Esophagus muscularis mucosa (tissue), 4 donors: ENCODE data around the gene CRISP1. TPM values are rescaled to one million over a fixed set of nuclear protein-coding genes. Genes with fewer than 3 reads are reported as not detected.

Experiments used
- DNase-seq: peaks from one replicate; pipeline ENCODE4 v3.0.0-alpha.2; 2017; ENCODE audit errors: extremely low spot score
- H3K27ac ChIP-seq, 4 donors: fragments of 200-600 bp; sonication (generic); replicated peaks in 1 of 4; 1 replicate in 3 of 4; 2 replicates in 1 of 4; pipeline ENCODE4 v1.5.1; 2016 to 2019; ENCODE audit warnings: mild to moderate bottlenecking in 1 of 4
- H3K27me3 ChIP-seq, 4 donors: fragments of 200-600 bp; sonication (generic); one replicate each; pipeline versions ENCODE4 v1.5.1 to v1.6.0; 2016 to 2019
- H3K36me3 ChIP-seq, 4 donors: fragments of 200-600 bp; sonication (generic); one replicate each; pipeline ENCODE4 v1.5.1; 2016 to 2019
- H3K4me1 ChIP-seq, 4 donors: fragments of 200-600 bp; sonication (generic); one replicate each; pipeline ENCODE4 v1.5.1; 2016 to 2019
- H3K4me3 ChIP-seq, 4 donors: fragments of 200-600 bp; sonication (generic); 1 replicate in 2 of 4; 2 replicates in 2 of 4; pipeline ENCODE4 v1.5.1; 2016 to 2019; ENCODE audit warnings: mild to moderate bottlenecking in 4 of 4, moderate library complexity in 1 of 4
- H3K9me3 ChIP-seq, 4 donors: fragments of 200-600 bp; sonication (generic); 1 replicate in 3 of 4; 2 replicates in 1 of 4; pipeline ENCODE4 v1.5.1; 2016 to 2019
- CTCF ChIP-seq, 3 experiments: fragments of 200-600 bp in 2 of 3; fragments of 450-650 bp in 1 of 3; sonication (generic) in 2 of 3; IDR thresholded peaks; one replicate each; pipeline ENCODE4 v1.5.1; 2017 to 2019; ENCODE audit warnings: antibody characterized with exemption in 3 of 3, mild to moderate bottlenecking in 2 of 3, moderate library complexity in 1 of 3
- EP300 ChIP-seq: sonication (generic); formaldehyde crosslinking; IDR thresholded peaks from one replicate; pipeline ENCODE4 v1.6.1; 2017; ENCODE audit warnings: antibody characterized with exemption
- POLR2A ChIP-seq: fragments of 450-650 bp; IDR thresholded peaks from one replicate; pipeline ENCODE4 v1.6.1; 2017; ENCODE audit warnings: antibody characterized with exemption, moderate library complexity, mild to moderate bottlenecking, low read depth
- POLR2AphosphoS5 ChIP-seq, 2 donors: sonication (generic); formaldehyde crosslinking; IDR thresholded peaks; one replicate each; pipeline ENCODE4 v1.6.1; 2017; ENCODE audit warnings: antibody characterized with exemption in 2 of 2
- WGBS: methylation state at CpG from one replicate; pipeline ENCODE4 v1.1.5; 2018; 5-methylcytosine and 5-hydroxymethylcytosine counted together
- intact Hi-C: fragments of 100-400 bp; cut with DNase I; formaldehyde crosslinking; loops from one replicate; pipeline ENCODE4 v1.15.1; 2023
- total RNA-seq, 4 donors: library from RNA; depleted of rRNA; stranded (reverse); fragments of >200 nt; gene quantifications; one replicate each; pipeline versions ENCODE4 v1.1.0 to v1.2.1, GENCODE V29; 2016

The CRISP1 gene
- total RNA-seq, 4 donors from 2014 or later, result not detected

GRCh38 chr6:49909563-49909962, 43.2 kb upstream of the CRISP1 start:
- Histone ChIP-seq H3K27me3 (no peaks in the 10 kb centered on the region), H3K4me1 (peaks cover 0 to 34% (median 21%) of the 10 kb centered on the region in 4 donors), H3K4me3 (no peak overlapping the region), H3K9me3 (no peaks in the 10 kb centered on the region), H3K27ac (no peak overlapping the region), H3K36me3 (no peaks in the 10 kb centered on the region)
- WGBS, result 17% methylated on average over 2 of the region's 2 CpGs
- no peak for DNase-seq
- intact Hi-C loops, result no loop called here
- TF ChIP-seq POLR2A (no peak), POLR2AphosphoS5 (IDR thresholded peaks at IDR 0.05) (no peak), EP300 (no peak), CTCF (IDR thresholded peaks at IDR 0.05) (no peak)

DNA sequence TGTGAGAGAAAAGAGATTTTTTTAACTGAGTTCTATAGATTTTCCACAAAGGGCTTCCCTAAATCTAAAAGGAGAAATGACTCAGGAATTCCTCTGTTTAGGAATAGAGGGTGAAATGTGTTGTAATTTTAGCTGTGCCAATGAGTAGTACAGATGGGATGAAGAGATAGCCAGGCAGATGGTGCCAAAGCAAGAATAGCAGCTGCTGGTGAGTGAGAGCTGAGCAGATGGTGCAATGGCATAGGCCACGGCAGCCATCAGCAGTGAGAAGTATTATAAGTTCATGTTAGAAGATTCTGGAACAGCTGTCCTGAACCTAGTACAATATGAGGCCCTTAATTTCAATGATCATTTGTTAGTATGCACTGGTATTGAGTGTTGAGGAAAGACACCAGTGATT, 40.2 kb upstream of the CRISP1 start:
- H3K9me3 ChIP-seq, result no peaks in the 10 kb centered on the region
- no peak for TF ChIP-seq POLR2A
- no peak for TF ChIP-seq POLR2AphosphoS5 (IDR thresholded peaks at IDR 0.05)
- no peak for TF ChIP-seq CTCF (IDR thresholded peaks at IDR 0.05)
- TF ChIP-seq EP300, result no peak
- no peaks in the 10 kb centered on the region for H3K27me3 ChIP-seq
- intact Hi-C loops, result no loop called here
- 50% methylated on average over 1 of the region's 1 CpG for WGBS
- no peak overlapping the region for H3K27ac ChIP-seq
- H3K36me3 ChIP-seq, result no peaks in the 10 kb centered on the region
- no peak for DNase-seq
- H3K4me3 ChIP-seq, result no peak overlapping the region
- H3K4me1 ChIP-seq, result peaks cover 0 to 21% (median 10%) of the 10 kb centered on the region in 4 donors

DNA sequence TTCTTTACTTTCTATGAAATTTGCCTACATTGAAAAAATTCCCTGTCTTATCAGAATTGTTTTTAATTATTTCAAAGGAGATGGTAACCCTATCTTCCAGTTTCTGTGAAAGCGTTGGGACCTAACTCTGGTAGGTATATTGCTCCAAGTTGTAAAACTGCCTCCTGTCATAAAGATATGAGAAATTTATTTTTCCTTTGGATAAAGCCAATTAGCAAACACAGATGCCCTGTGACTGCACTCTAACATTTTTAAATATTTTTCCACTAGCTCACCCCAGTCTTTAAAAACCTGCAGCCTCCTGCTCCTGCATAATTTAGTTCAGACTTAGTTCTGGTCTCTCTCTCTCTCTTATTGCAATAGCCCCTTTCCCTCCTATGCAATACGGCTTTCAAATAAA, 39.0 kb upstream of the CRISP1 start:
- intact Hi-C loops, result no loop called here
- TF ChIP-seq POLR2A (no peak), POLR2AphosphoS5 (IDR thresholded peaks at IDR 0.05) (no peak), EP300 (no peak), CTCF (IDR thresholded peaks at IDR 0.05) (no peak)
- 63% methylated on average over 2 of the region's 2 CpGs for WGBS

DNA sequence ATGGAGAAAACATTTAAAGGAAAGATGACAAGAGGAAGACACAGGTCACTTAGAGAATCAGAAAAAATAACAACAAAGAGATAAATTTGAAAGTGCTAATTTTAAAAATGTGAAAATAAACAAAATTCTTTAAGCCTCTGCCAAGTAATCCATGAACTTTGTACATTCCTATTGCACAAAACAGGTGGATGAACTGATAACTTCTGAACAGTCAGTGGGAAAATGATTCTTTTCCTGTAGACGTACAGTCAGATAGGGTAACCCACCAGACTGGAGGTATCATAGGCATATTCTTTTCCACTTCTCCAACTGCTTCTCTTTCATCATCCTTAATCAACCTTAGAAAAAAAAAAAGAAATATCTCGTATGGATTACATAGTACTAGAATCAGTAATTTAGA, 36.5 kb upstream of the CRISP1 start:
- 67% methylated on average over 2 of the region's 2 CpGs for WGBS
- H3K9me3 ChIP-seq, result no peaks in the 10 kb centered on the region

More for the DNA sequence above, 39.0 kb upstream of the CRISP1 start:
- no peak for DNase-seq
- Histone ChIP-seq H3K27me3 (no peaks in the 10 kb centered on the region), H3K4me3 (no peak overlapping the region), H3K27ac (no peak overlapping the region), H3K9me3 (no peaks in the 10 kb centered on the region), H3K4me1 (peaks cover 0 to 18% (median 8%) of the 10 kb centered on the region in 4 donors), H3K36me3 (no peaks in the 10 kb centered on the region)

More for the DNA sequence above, 36.5 kb upstream of the CRISP1 start:
- no peak overlapping the region for H3K27ac ChIP-seq
- no peaks in the 10 kb centered on the region for H3K27me3 ChIP-seq
- no peak for DNase-seq
- peaks cover 0 to 6% (median 0%) of the 10 kb centered on the region in 4 donors for H3K4me1 ChIP-seq
- intact Hi-C loops, result no loop called here
- H3K4me3 ChIP-seq, result no peak overlapping the region
- no peaks in the 10 kb centered on the region for H3K36me3 ChIP-seq
- TF ChIP-seq EP300 (no peak), CTCF (IDR thresholded peaks at IDR 0.05) (no peak), POLR2AphosphoS5 (IDR thresholded peaks at IDR 0.05) (no peak), POLR2A (no peak)
